ENCODE results near the gene RPA1. TPM values are rescaled to one million over a fixed set of nuclear protein-coding genes. Genes with fewer than 3 reads are reported as not detected.

The RPA1 gene
- total and polyA plus RNA-seq, 9 of the 15 experiments (the other 6 are each of a cell fraction or from before 2014, with no cell fraction given) = 25.2 to 125 (median 47.4) TPM

DNA sequence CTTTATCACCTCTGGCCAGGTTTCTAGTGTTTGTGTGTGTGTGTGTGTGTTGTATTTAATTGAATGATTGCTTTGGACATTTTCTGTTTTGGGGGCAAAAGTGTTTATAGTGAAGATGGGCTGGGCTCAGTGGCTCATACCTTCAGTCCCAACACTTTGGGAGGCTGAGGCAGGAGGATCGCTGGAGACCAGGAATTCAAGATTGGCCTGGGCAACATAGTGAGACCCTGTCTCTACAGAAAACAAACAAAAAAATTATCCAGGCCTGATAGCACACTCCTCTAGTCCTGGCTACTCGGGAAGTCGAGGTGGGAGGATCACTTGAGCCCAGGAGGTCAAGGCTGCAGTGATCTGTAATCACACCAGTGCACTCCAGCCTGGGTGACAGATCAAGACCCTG lies 37.5 kb downstream of the RPA1 start (continued):
- TF ChIP-seq ZNF695 (CRISPR knock-in tag; IDR thresholded peaks at IDR 0.05) = no peak
- TF ChIP-seq, protein P1, sequence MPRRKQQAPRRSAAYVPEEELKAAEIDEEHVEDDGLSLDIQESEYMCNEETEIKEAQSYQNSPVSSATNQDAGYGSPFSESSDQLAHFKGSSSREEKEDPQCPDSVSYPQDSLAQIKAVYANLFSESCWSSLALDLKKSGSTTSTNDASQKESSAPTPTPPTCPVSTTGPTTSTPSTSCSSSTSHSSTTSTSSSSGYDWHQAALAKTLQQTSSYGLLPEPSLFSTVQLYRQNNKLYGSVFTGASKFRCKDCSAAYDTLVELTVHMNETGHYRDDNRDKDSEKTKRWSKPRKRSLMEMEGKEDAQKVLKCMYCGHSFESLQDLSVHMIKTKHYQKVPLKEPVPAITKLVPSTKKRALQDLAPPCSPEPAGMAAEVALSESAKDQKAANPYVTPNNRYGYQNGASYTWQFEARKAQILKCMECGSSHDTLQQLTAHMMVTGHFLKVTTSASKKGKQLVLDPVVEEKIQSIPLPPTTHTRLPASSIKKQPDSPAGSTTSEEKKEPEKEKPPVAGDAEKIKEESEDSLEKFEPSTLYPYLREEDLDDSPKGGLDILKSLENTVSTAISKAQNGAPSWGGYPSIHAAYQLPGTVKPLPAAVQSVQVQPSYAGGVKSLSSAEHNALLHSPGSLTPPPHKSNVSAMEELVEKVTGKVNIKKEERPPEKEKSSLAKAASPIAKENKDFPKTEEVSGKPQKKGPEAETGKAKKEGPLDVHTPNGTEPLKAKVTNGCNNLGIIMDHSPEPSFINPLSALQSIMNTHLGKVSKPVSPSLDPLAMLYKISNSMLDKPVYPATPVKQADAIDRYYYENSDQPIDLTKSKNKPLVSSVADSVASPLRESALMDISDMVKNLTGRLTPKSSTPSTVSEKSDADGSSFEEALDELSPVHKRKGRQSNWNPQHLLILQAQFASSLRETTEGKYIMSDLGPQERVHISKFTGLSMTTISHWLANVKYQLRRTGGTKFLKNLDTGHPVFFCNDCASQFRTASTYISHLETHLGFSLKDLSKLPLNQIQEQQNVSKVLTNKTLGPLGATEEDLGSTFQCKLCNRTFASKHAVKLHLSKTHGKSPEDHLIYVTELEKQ (CRISPR knock-in tag; IDR thresholded peaks at IDR 0.05) = no peak
- no peak for TF ChIP-seq NR2C1 (IDR thresholded peaks at IDR 0.05)
- no peak for TF ChIP-seq NR2C1 (tag; IDR thresholded peaks at IDR 0.05)

DNA sequence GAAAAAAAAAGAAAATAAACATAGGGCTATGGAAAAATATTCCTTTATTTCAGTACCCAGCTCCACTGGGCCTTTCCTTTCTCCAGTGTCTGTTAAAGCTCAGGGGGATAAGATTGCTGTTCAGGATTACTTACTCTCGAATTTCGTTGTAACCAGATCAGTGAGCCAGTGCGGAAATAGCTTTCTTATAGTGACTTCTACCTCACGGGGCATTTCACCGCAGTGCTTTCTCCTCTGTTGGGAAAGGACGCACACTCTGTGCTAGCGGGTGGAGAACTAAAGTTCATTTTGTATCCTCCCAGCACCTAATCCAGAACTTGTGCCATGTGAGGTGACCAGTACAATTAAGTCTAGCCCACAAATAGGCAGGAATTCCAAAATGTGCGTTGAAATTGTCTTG lies 38.3 kb downstream of the RPA1 start:
- intact Hi-C loops (cut with micrococcal nuclease) = no loop called here
- in situ Hi-C loops (cut with MboI) = loop anchor here (10.0 kb wide), 1 partner anchor 193 kb away; no protein-coding TSS in a partner anchor
- FAIRE-seq (no peak), DNase-seq (ENCODE audit: extremely low read depth in 1 of 4, low spot score in 3 of 4) (no peak), ATAC-seq (no peak)
- no peak overlapping the region for H3K4me2 ChIP-seq (ENCODE audit: insufficient read depth, low read length)
- CTCF ChIA-PET (ENCODE audit: low intra/inter-chr PET ratio) = no interaction called here
- H3K27me3 ChIP-seq (ENCODE audit: control insufficient read depth in 2 of 2, insufficient read depth in 2 of 2, low read length in 2 of 2) = no peaks in the 10 kb centered on the region
- no peaks in the 10 kb centered on the region; the same call in 1 of the 2 replicates for H4K20me1 ChIP-seq (replicated peaks; ENCODE audit: control insufficient read depth, insufficient read depth, low read length)
- no peak overlapping the region for H3K27ac ChIP-seq (ENCODE audit: extremely low read depth, low read depth, low read length)
- POLR2A ChIA-PET = interaction anchor here (0.6 kb wide), 1 partner anchor 24 kb away, joined by 4 read pairs; no protein-coding TSS in a partner anchor
- no peak overlapping the region for H2AFZ ChIP-seq (ENCODE audit: low read depth, low read length)
- no peaks in the 10 kb centered on the region for H3K9me3 ChIP-seq (replicated peaks; ENCODE audit: control insufficient read depth, insufficient read depth, low read depth, low read length)
- WGBS (ENCODE audit: insufficient coverage, low coverage, missing lambda C conversion rate) = 93% methylated on average over 8 of the region's 8 CpGs
- no peaks in the 10 kb centered on the region; a peak in 1 of 5 replicates for H3K4me1 ChIP-seq (replicated peaks in 1 of 2; ENCODE audit: control insufficient read depth in 2 of 2, insufficient read depth in 2 of 2, low read length in 2 of 2)
- H3K79me2 ChIP-seq (ENCODE audit: control insufficient read depth, insufficient read depth, low read length) = no peaks in the 10 kb centered on the region; the same call in 2 of the 3 replicates
- H3K4me3 ChIP-seq = no peak overlapping the region
- H3K9me1 ChIP-seq (ENCODE audit: control insufficient read depth, insufficient read depth, low read length) = peaks cover 3% of the 10 kb centered on the region
- no TSS peak for BruUV-seq (replicated peaks)
- H3K9ac ChIP-seq (ENCODE audit: insufficient read depth in 1 of 2, low read depth in 2 of 2, low read length in 2 of 2) = no peak overlapping the region
- H3K36me3 ChIP-seq (ENCODE audit: control insufficient read depth, insufficient read depth, low read length) = peaks cover 44% of the 10 kb centered on the region; the same call in 2 of the 3 replicates
- TF ChIP-seq KAT2B (IDR thresholded peaks at IDR 0.05; ENCODE audit: low read depth, low read length) = no peak
- TF ChIP-seq GABPA (tag; conservative IDR thresholded peaks at IDR 0.05; ENCODE audit: low read depth) = no peak
- TF ChIP-seq, protein P2, sequence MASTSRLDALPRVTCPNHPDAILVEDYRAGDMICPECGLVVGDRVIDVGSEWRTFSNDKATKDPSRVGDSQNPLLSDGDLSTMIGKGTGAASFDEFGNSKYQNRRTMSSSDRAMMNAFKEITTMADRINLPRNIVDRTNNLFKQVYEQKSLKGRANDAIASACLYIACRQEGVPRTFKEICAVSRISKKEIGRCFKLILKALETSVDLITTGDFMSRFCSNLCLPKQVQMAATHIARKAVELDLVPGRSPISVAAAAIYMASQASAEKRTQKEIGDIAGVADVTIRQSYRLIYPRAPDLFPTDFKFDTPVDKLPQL (IDR thresholded peaks at IDR 0.05; ENCODE audit: extremely low read depth, insufficient read length) = no peak
- no peak for TF ChIP-seq ZNF57 (CRISPR knock-in tag; IDR thresholded peaks at IDR 0.05)
- no peak for TF ChIP-seq SMARCA4 (IDR thresholded peaks at IDR 0.05)
- no peak for TF ChIP-seq ZNF280B (CRISPR knock-in tag; IDR thresholded peaks at IDR 0.05)
- TF ChIP-seq SRSF9 (IDR thresholded peaks at IDR 0.05; ENCODE audit: borderline replicate concordance, low read depth, low read length) = no peak
- TF ChIP-seq NFIX (CRISPR knock-in tag; IDR thresholded peaks at IDR 0.05; ENCODE audit: low read depth) = no peak
- no peak for TF ChIP-seq ARHGAP35 (IDR thresholded peaks at IDR 0.05; ENCODE audit: partially characterized antibody)
- TF ChIP-seq PURB (CRISPR knock-in tag; IDR thresholded peaks at IDR 0.05; ENCODE audit: low read depth) = no peak
- TF ChIP-seq MYC (IDR thresholded peaks at IDR 0.05; ENCODE audit: low read depth, low read length) = no peak
- TF ChIP-seq MYC (CRISPR knock-in tag; IDR thresholded peaks at IDR 0.05; ENCODE audit: borderline replicate concordance, low read depth) = no peak
- TF ChIP-seq ZNF780A (CRISPR knock-in tag; IDR thresholded peaks at IDR 0.05) = no peak
- no peak for TF ChIP-seq FOXJ2 (tag; IDR thresholded peaks at IDR 0.05)
